HG03064 (cell line): Measurements from ENCODE around the gene PATJ.
"Not testable (repeated sequence)": the region's sequence is repeated elsewhere in the genome, so short reads cannot be mapped to it uniquely, and the experiment has no call there.

ENCODE experiments used
- ATAC-seq: cut with Tn5 transposase; IDR thresholded peaks from one replicate; pipeline ENCODE4 v1.9.1; 2021; ENCODE audit warnings: low read depth; ENCODE audit not compliant: unreplicated experiment

PATJ gene

GRCh38 chr1:61812916-61813315 lies 70.6 kb downstream of the PATJ start:
- ATAC-seq, result no peak

- no peak for ATAC-seq
Observed at GRCh38 chr1:61816191-61816590, 73.9 kb downstream of the PATJ start.

GRCh38 chr1:61818992-61819391 lies 76.7 kb downstream of the PATJ start:
- no peak for ATAC-seq

GRCh38 chr1:61819421-61819820 lies 77.1 kb downstream of the PATJ start:
- no peak for ATAC-seq

- ATAC-seq, result no peak
Observed at GRCh38 chr1:61825393-61825792, 83.1 kb downstream of the PATJ start.

GRCh38 chr1:61828805-61829204 lies 86.5 kb downstream of the PATJ start:
- no peak for ATAC-seq

GRCh38 chr1:61836649-61837048 lies 94.4 kb downstream of the PATJ start:
- ATAC-seq, result no peak

GRCh38 chr1:61837607-61838006 lies 95.3 kb downstream of the PATJ start:
- not testable (repeated sequence) for ATAC-seq

- ATAC-seq, result no peak
Observed at GRCh38 chr1:61839679-61840078, 97.4 kb downstream of the PATJ start.

- no peak for ATAC-seq
Observed at GRCh38 chr1:61842036-61842435, 99.8 kb downstream of the PATJ start.

GRCh38 chr1:61842863-61843514 lies 100.7 kb downstream of the PATJ start:
- no peak for ATAC-seq

- no peak for ATAC-seq
Observed at GRCh38 chr1:61844006-61844405, 101.7 kb downstream of the PATJ start.

- ATAC-seq, result not testable (repeated sequence)
Observed at GRCh38 chr1:61844664-61845063, 102.4 kb downstream of the PATJ start.

GRCh38 chr1:61851235-61851634 lies 109.0 kb downstream of the PATJ start:
- no peak for ATAC-seq

- no peak for ATAC-seq
Observed at GRCh38 chr1:61851849-61852669, 109.8 kb downstream of the PATJ start.

- no peak for ATAC-seq
Observed at GRCh38 chr1:61852670-61853015, 110.4 kb downstream of the PATJ start.

- no peak for ATAC-seq
Observed at GRCh38 chr1:61853583-61853982, 111.3 kb downstream of the PATJ start.

- no peak for ATAC-seq
Observed at GRCh38 chr1:61864489-61864888, 122.2 kb downstream of the PATJ start.

GRCh38 chr1:61865646-61866220 lies 123.5 kb downstream of the PATJ start:
- no peak for ATAC-seq

- ATAC-seq, result no peak
Observed at GRCh38 chr1:61869691-61870109, 127.4 kb downstream of the PATJ start.

GRCh38 chr1:61872206-61872605 lies 129.9 kb downstream of the PATJ start:
- no peak for ATAC-seq

- no peak for ATAC-seq
Observed at GRCh38 chr1:61873581-61873980, 131.3 kb downstream of the PATJ start.
